GM19099 (cell line): ENCODE results near the gene HS6ST2.

ENCODE experiments used
- POLR2A ChIP-seq: IDR thresholded peaks from 3 replicates; pipeline ENCODE4 v1.6.1; 2011; ENCODE audit warnings: low read depth; ENCODE audit not compliant: insufficient read length; ENCODE audit errors: extremely low read depth

Gene HS6ST2

DNA sequence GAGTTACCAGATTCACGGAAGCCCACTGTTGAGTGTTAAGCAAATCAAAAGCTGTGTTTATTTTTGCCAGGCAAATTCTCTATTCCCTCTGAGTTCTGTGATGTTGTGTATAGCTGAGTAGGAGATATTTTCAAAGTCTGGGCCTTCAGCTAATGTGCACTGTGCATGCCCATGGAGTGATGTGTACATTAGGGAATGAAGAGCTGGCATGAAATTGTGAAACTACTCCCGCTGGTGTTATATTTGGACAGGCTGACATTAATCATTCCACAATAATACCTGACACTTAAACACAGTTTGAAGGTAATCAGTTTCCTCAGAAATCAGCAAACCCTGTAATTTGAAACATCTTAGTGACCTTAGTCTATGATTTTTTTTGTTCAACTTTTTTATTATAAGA is 381.5 kb downstream of the HS6ST2 start:
- no peak for TF ChIP-seq POLR2A
